Karpas-422 (cell line): ENCODE measurements around the gene IFITM10. TPM values are rescaled to one million over a fixed set of nuclear protein-coding genes. Genes with fewer than 3 reads are reported as not detected.

ENCODE experiments used
- DNase-seq: peaks from one replicate; pipeline ENCODE4 v3.0.0-alpha.2; 2015
- H2AFZ ChIP-seq: fragments of 200-600 bp; sonication (generic); 2 replicates; pipeline ENCODE4 v1.6.1; 2014; ENCODE audit warnings: antibody characterized with exemption, low read length, mixed read lengths
- H3K27ac ChIP-seq: fragments of 200-600 bp; sonication (generic); 2 replicates; pipeline ENCODE4 v1.5.1; 2014; ENCODE audit warnings: mild to moderate bottlenecking, low read length, moderate library complexity
- H3K27me3 ChIP-seq: fragments of 200-600 bp; sonication (generic); 2 replicates; pipeline ENCODE4 v1.6.1; 2014; ENCODE audit warnings: low read length, mixed read lengths
- H3K36me3 ChIP-seq: fragments of 200-600 bp; sonication (generic); 2 replicates; pipeline ENCODE4 v1.6.1; 2014; ENCODE audit warnings: low read length, mixed read lengths; ENCODE audit not compliant: insufficient read depth
- H3K4me1 ChIP-seq: fragments of 200-600 bp; sonication (generic); 2 replicates; pipeline ENCODE4 v1.6.1; 2014; ENCODE audit warnings: mild to moderate bottlenecking, low read length, mixed read lengths
- H3K4me2 ChIP-seq: fragments of 200-600 bp; sonication (generic); 2 replicates; pipeline ENCODE4 v1.6.1; 2014; ENCODE audit warnings: low read length, low read depth, mild to moderate bottlenecking; ENCODE audit not compliant: poor library complexity, severe bottlenecking
- H3K4me3 ChIP-seq: fragments of 200-600 bp; sonication (generic); 2 replicates; pipeline ENCODE4 v1.5.1; 2014; ENCODE audit warnings: mild to moderate bottlenecking, antibody characterized with exemption, low read length, mixed read lengths
- H3K79me2 ChIP-seq: fragments of 200-600 bp; sonication (generic); 2 replicates; pipeline ENCODE4 v1.6.1; 2014; ENCODE audit warnings: mild to moderate bottlenecking, low read length, mixed read lengths
- H3K9ac ChIP-seq: fragments of 200-600 bp; sonication (generic); 2 replicates; pipeline ENCODE4 v1.6.0; 2014; ENCODE audit warnings: low read length
- H3K9me2 ChIP-seq: fragments of 200-600 bp; sonication (generic), shearing (Covaris generic); replicated peaks from 2 replicates; pipeline ENCODE4 v1.6.0; 2014; ENCODE audit warnings: mild to moderate bottlenecking, low read length, moderate library complexity; ENCODE audit not compliant: insufficient read depth
- H3K9me3 ChIP-seq: fragments of 300-700, 200-600 bp; sonication (generic); 2 replicates; pipeline ENCODE4 v1.6.1; 2014; ENCODE audit warnings: low read length, mixed read lengths
- H4K20me1 ChIP-seq: fragments of 200-600 bp; sonication (generic); 2 replicates; pipeline ENCODE4 v1.6.1; 2014; ENCODE audit warnings: mild to moderate bottlenecking, antibody characterized with exemption, low read length, low read depth; ENCODE audit not compliant: insufficient read depth
- total RNA-seq: library from RNA; depleted of rRNA; stranded (reverse); fragments of >200 nt; shearing (Covaris generic); gene quantifications from 2 replicates; pipeline ENCODE4 v1.2.3, GENCODE V29; 2014; ENCODE audit warnings: low replicate concordance

The IFITM10 gene
- total RNA-seq, 1 experiment from 2014 or later = not detected

GRCh38 chr11:1746956-1747752 is 3.2 kb downstream of the IFITM10 start:
- no peaks in the 10 kb centered on the region for H3K27me3 ChIP-seq
- H4K20me1 ChIP-seq = no peaks in the 10 kb centered on the region
- no peak overlapping the region for H2AFZ ChIP-seq
- H3K4me2 ChIP-seq = no peak overlapping the region
- no peak for DNase-seq
- no peaks in the 10 kb centered on the region for H3K79me2 ChIP-seq
- no peaks in the 10 kb centered on the region for H3K9me2 ChIP-seq
- H3K9me3 ChIP-seq = no peaks in the 10 kb centered on the region
- no peaks in the 10 kb centered on the region for H3K36me3 ChIP-seq
- peaks cover 9% of the 10 kb centered on the region for H3K4me1 ChIP-seq
- H3K27ac ChIP-seq = no peak overlapping the region
- H3K9ac ChIP-seq = no peak overlapping the region
- no peak overlapping the region for H3K4me3 ChIP-seq

- Histone ChIP-seq H4K20me1 (no peaks in the 10 kb centered on the region), H3K27ac (no peak overlapping the region), H3K27me3 (no peaks in the 10 kb centered on the region), H3K9ac (no peak overlapping the region), H3K4me1 (peaks cover 7% of the 10 kb centered on the region), H3K9me3 (no peaks in the 10 kb centered on the region), H3K79me2 (no peaks in the 10 kb centered on the region), H3K4me2 (no peak overlapping the region), H3K4me3 (no peak overlapping the region), H2AFZ (no peak overlapping the region), H3K9me2 (no peaks in the 10 kb centered on the region), H3K36me3 (no peaks in the 10 kb centered on the region)
- no peak for DNase-seq
Measured at GRCh38 chr11:1746511-1746931, 3.9 kb downstream of the IFITM10 start.

GRCh38 chr11:1745701-1746320 is 4.6 kb downstream of the IFITM10 start:
- Histone ChIP-seq H3K27ac (no peak overlapping the region), H4K20me1 (no peaks in the 10 kb centered on the region), H3K36me3 (no peaks in the 10 kb centered on the region), H3K9me2 (no peaks in the 10 kb centered on the region), H3K79me2 (no peaks in the 10 kb centered on the region), H3K4me2 (no peak overlapping the region), H3K27me3 (no peaks in the 10 kb centered on the region), H3K9me3 (no peaks in the 10 kb centered on the region), H3K4me1 (no peaks in the 10 kb centered on the region), H3K9ac (no peak overlapping the region), H3K4me3 (no peak overlapping the region), H2AFZ (no peak overlapping the region)
- DNase-seq = no peak

GRCh38 chr11:1744891-1745700 is 5.3 kb downstream of the IFITM10 start:
- Histone ChIP-seq H3K4me2 (no peak overlapping the region), H4K20me1 (no peaks in the 10 kb centered on the region), H3K9ac (no peak overlapping the region), H3K9me2 (no peaks in the 10 kb centered on the region), H3K4me3 (no peak overlapping the region), H3K36me3 (no peaks in the 10 kb centered on the region), H3K27ac (no peak overlapping the region), H3K27me3 (no peaks in the 10 kb centered on the region), H2AFZ (no peak overlapping the region), H3K9me3 (no peaks in the 10 kb centered on the region), H3K4me1 (no peaks in the 10 kb centered on the region), H3K79me2 (no peaks in the 10 kb centered on the region)
- DNase-seq = no peak

- Histone ChIP-seq H3K36me3 (no peaks in the 10 kb centered on the region), H3K79me2 (no peaks in the 10 kb centered on the region), H3K4me1 (no peaks in the 10 kb centered on the region), H3K9me2 (no peaks in the 10 kb centered on the region), H3K27ac (no peak overlapping the region), H4K20me1 (no peaks in the 10 kb centered on the region), H3K9ac (no peak overlapping the region), H3K4me2 (no peak overlapping the region), H3K9me3 (no peaks in the 10 kb centered on the region), H3K4me3 (no peak overlapping the region), H2AFZ (no peak overlapping the region), H3K27me3 (no peaks in the 10 kb centered on the region)
- DNase-seq = no peak
Measured at GRCh38 chr11:1744137-1744886, 6.1 kb downstream of the IFITM10 start.

- H3K4me1 ChIP-seq = no peaks in the 10 kb centered on the region
- no peaks in the 10 kb centered on the region for H3K27me3 ChIP-seq
- no peak for DNase-seq
- no peaks in the 10 kb centered on the region for H3K36me3 ChIP-seq
- H3K27ac ChIP-seq = no peak overlapping the region
- no peak overlapping the region for H3K9ac ChIP-seq
- H3K4me2 ChIP-seq = no peak overlapping the region
- no peaks in the 10 kb centered on the region for H3K9me3 ChIP-seq
- H3K79me2 ChIP-seq = no peaks in the 10 kb centered on the region
- no peaks in the 10 kb centered on the region for H3K9me2 ChIP-seq
- no peaks in the 10 kb centered on the region for H4K20me1 ChIP-seq
- no peak overlapping the region for H3K4me3 ChIP-seq
- no peak overlapping the region for H2AFZ ChIP-seq
Measured at GRCh38 chr11:1743585-1744136, 6.7 kb downstream of the IFITM10 start.

- no peak overlapping the region for H3K27ac ChIP-seq
- H3K27me3 ChIP-seq = no peaks in the 10 kb centered on the region
- H3K79me2 ChIP-seq = no peaks in the 10 kb centered on the region
Measured at GRCh38 chr11:1742869-1743584, 7.4 kb downstream of the IFITM10 start.

More at GRCh38 chr11:1742869-1743584, 7.4 kb downstream of the IFITM10 start:
- H4K20me1 ChIP-seq = no peaks in the 10 kb centered on the region
- no peak overlapping the region for H3K4me2 ChIP-seq
- no peaks in the 10 kb centered on the region for H3K4me1 ChIP-seq
- H3K9ac ChIP-seq = no peak overlapping the region
- no peak for DNase-seq
- H3K4me3 ChIP-seq = no peak overlapping the region
- no peak overlapping the region for H2AFZ ChIP-seq
- no peaks in the 10 kb centered on the region for H3K36me3 ChIP-seq
- no peaks in the 10 kb centered on the region for H3K9me3 ChIP-seq
- no peaks in the 10 kb centered on the region for H3K9me2 ChIP-seq
